Breast epithelium (tissue), 3 donors: ENCODE measurements around the gene FNDC3A.

Experiments
- CTCF ChIP-seq, 3 donors: fragments of 450-650 bp; IDR thresholded peaks; one replicate each; pipeline ENCODE4 v1.5.1; 2016 to 2017; ENCODE audit warnings: antibody characterized with exemption in 3 of 3, mild to moderate bottlenecking in 3 of 3, moderate library complexity in 3 of 3
- POLR2AphosphoS5 ChIP-seq, 3 donors: sonication (generic); formaldehyde crosslinking; IDR thresholded peaks; one replicate each; pipeline ENCODE4 v1.6.1; 2017; ENCODE audit warnings: antibody characterized with exemption in 3 of 3

GRCh38 chr13:49134305-49134704, 158.6 kb downstream of the FNDC3A start:
- TF ChIP-seq POLR2AphosphoS5 (IDR thresholded peaks at IDR 0.05) = no peak
- no peak for TF ChIP-seq CTCF (IDR thresholded peaks at IDR 0.05)
